ENCODE data around the gene RASD2.
"Not testable (repeated sequence)": the region's sequence is repeated elsewhere in the genome, so short reads cannot be mapped to it uniquely, and the experiment has no call there.

Gene RASD2

GRCh38 chr22:35507851-35508250 lies 32.8 kb upstream of the RASD2 start:
- H3K4me3 ChIP-seq (ENCODE audit: extremely low read depth, insufficient read depth, low read length, poor library complexity, severe bottlenecking); H3K9me3 ChIP-seq (ENCODE audit: control insufficient read depth, low read length); H3K4me1 ChIP-seq (ENCODE audit: control insufficient read depth, insufficient read depth, low read length, poor library complexity, severe bottlenecking); H3K36me3 ChIP-seq (ENCODE audit: control insufficient read depth, insufficient read depth, low read length); H3K27ac ChIP-seq (ENCODE audit: low read depth, low read length, severe bottlenecking): not testable (repeated sequence)
- WGBS, 2 experiments (ENCODE audit: insufficient coverage in 2 of 2) = 93 to 95% methylated on average over 7 of the region's 7 CpGs

DNA sequence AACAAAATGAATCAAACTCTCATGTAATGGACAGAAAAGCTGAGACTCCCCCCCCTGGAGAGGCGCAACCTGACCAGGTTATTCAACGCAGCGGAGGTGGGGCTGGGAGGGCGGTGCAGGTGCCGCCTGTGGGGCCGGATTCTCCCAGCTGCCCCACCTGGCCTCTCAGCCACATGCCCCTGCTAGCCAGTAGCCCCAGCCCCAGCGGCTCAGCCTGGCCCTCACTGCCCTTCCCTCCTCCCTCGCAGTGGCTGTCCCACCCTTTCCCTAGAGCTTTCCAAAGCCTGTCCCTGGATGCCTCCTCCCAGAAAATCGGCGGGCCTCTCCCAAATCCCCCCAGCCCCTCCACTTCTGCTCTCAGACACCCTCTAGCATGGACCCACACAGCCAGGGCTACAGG lies 31.2 kb upstream of the RASD2 start:
- H3K36me3 ChIP-seq (ENCODE audit: control insufficient read depth, insufficient read depth, low read length) = no peaks in the 10 kb centered on the region
- no peak overlapping the region for H3K27ac ChIP-seq (ENCODE audit: low read depth, low read length, severe bottlenecking)
- no peaks in the 10 kb centered on the region for H3K4me1 ChIP-seq (ENCODE audit: control insufficient read depth, insufficient read depth, low read length, poor library complexity, severe bottlenecking)
- WGBS, 2 experiments (ENCODE audit: insufficient coverage in 2 of 2) = 88 to 89% methylated on average over 6 to 9 of the region's 10 CpGs
- no peaks in the 10 kb centered on the region for H3K9me3 ChIP-seq (ENCODE audit: control insufficient read depth, low read length)
- no peak overlapping the region for H3K4me3 ChIP-seq (ENCODE audit: extremely low read depth, insufficient read depth, low read length, poor library complexity, severe bottlenecking)

DNA sequence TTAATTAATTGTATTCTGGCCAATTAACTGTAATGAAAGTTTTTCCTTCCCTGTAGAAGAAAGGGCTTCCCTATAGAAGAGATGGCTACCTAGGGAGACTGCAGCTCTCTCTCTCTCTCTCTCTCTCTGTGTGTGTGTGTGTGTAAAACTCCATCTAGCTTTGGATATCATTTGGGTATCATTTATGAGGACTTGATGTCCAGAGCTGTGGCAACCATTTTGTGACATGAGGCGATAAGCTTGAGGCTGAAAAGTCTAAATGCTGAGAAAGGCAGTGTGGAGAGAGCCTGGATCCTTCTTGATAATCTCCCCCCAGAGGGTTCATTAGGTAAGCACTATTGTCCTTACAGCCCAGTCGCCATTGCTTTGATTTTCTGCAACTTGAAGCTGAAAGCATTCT lies 30.7 kb upstream of the RASD2 start:
- H3K36me3 ChIP-seq (ENCODE audit: control insufficient read depth, insufficient read depth, low read length) = no peaks in the 10 kb centered on the region
- no peaks in the 10 kb centered on the region for H3K4me1 ChIP-seq (ENCODE audit: control insufficient read depth, insufficient read depth, low read length, poor library complexity, severe bottlenecking)
- H3K9me3 ChIP-seq (ENCODE audit: control insufficient read depth, low read length) = no peaks in the 10 kb centered on the region
- no peak overlapping the region for H3K27ac ChIP-seq (ENCODE audit: low read depth, low read length, severe bottlenecking)
- H3K4me3 ChIP-seq (ENCODE audit: extremely low read depth, insufficient read depth, low read length, poor library complexity, severe bottlenecking) = no peak overlapping the region
- 60% methylated on average over 2 of the region's 2 CpGs; no CpG with 5 or more reads in 1 of the 2 experiments for WGBS, 2 experiments (ENCODE audit: insufficient coverage in 2 of 2)

DNA sequence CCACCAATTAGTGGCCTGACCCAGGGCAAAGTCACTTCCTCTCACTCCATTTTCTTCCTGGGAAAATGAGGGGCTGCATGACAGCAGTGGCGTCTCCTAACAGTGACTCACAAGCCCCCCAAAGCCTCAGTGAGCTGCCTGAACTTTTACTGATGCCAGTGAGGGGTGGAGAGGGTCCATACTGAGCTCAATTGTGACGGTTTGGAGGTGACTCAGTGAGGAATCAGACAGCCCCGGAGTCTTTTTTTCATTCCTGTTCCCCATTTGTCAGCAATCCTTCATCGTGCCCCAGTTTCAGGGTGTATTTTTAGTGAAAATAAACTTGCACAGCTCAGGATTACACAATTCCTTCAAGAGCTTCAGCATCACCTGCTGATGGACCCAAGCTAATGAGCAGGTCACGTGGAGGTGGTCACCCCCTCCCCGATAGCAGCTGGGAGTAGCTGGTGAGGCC lies 30.1 kb upstream of the RASD2 start:
- Histone ChIP-seq H3K4me3 (ENCODE audit: extremely low read depth, insufficient read depth, low read length, poor library complexity, severe bottlenecking) (no peak overlapping the region), H3K27ac (ENCODE audit: low read depth, low read length, severe bottlenecking) (no peak overlapping the region), H3K9me3 (ENCODE audit: control insufficient read depth, low read length) (no peaks in the 10 kb centered on the region), H3K36me3 (ENCODE audit: control insufficient read depth, insufficient read depth, low read length) (no peaks in the 10 kb centered on the region), H3K4me1 (ENCODE audit: control insufficient read depth, insufficient read depth, low read length, poor library complexity, severe bottlenecking) (no peaks in the 10 kb centered on the region)
- WGBS, 2 experiments (ENCODE audit: insufficient coverage in 2 of 2) = 92 to 96% methylated on average over 2 to 4 of the region's 6 CpGs

- Histone ChIP-seq H3K27ac (ENCODE audit: low read depth, low read length, severe bottlenecking) (no peak overlapping the region), H3K36me3 (ENCODE audit: control insufficient read depth, insufficient read depth, low read length) (no peaks in the 10 kb centered on the region), H3K9me3 (ENCODE audit: control insufficient read depth, low read length) (no peaks in the 10 kb centered on the region), H3K4me1 (ENCODE audit: control insufficient read depth, insufficient read depth, low read length, poor library complexity, severe bottlenecking) (no peaks in the 10 kb centered on the region), H3K4me3 (ENCODE audit: extremely low read depth, insufficient read depth, low read length, poor library complexity, severe bottlenecking) (no peak overlapping the region)
- 88 to 93% methylated on average over 4 of the region's 4 CpGs for WGBS, 2 experiments (ENCODE audit: insufficient coverage in 2 of 2)
Measured at GRCh38 chr22:35510951-35511350, 29.7 kb upstream of the RASD2 start.

DNA sequence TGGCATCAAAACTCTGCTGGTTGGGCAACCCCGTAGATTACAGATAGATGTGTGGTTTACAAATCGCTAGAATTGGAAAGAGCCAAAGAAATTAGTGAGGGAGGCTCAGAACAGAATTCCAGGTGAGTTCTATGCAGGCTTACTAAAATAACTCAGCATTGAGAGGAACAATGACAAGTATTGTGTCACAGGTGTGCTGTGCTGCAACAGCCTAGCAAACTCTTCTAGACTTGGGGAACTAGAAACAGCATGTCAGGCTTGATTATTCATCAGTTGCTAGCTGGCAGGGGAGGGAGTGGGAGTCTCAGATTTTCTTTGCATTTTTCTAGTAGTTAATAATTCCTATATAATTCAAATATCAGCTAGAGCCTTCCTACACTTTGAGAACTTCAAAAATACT lies 26.3 kb upstream of the RASD2 start:
- WGBS, 2 experiments (ENCODE audit: insufficient coverage in 2 of 2) = 82 to 100% methylated on average over 2 of the region's 2 CpGs
- Histone ChIP-seq H3K4me3 (ENCODE audit: extremely low read depth, insufficient read depth, low read length, poor library complexity, severe bottlenecking) (no peak overlapping the region), H3K36me3 (ENCODE audit: control insufficient read depth, insufficient read depth, low read length) (no peaks in the 10 kb centered on the region), H3K9me3 (ENCODE audit: control insufficient read depth, low read length) (no peaks in the 10 kb centered on the region), H3K4me1 (ENCODE audit: control insufficient read depth, insufficient read depth, low read length, poor library complexity, severe bottlenecking) (no peaks in the 10 kb centered on the region), H3K27ac (ENCODE audit: low read depth, low read length, severe bottlenecking) (no peak overlapping the region)

- H3K4me1 ChIP-seq (ENCODE audit: control insufficient read depth, insufficient read depth, low read length, poor library complexity, severe bottlenecking); H3K27ac ChIP-seq (ENCODE audit: low read depth, low read length, severe bottlenecking); H3K4me3 ChIP-seq (ENCODE audit: extremely low read depth, insufficient read depth, low read length, poor library complexity, severe bottlenecking); H3K9me3 ChIP-seq (ENCODE audit: control insufficient read depth, low read length); H3K36me3 ChIP-seq (ENCODE audit: control insufficient read depth, insufficient read depth, low read length): not testable (repeated sequence)
- WGBS, 2 experiments (ENCODE audit: insufficient coverage in 2 of 2) = 95 to 98% methylated on average over 4 of the region's 4 CpGs
Measured at GRCh38 chr22:35515952-35516351, 24.7 kb upstream of the RASD2 start.

- Histone ChIP-seq H3K4me3 (ENCODE audit: extremely low read depth, insufficient read depth, low read length, poor library complexity, severe bottlenecking) (no peak overlapping the region), H3K36me3 (ENCODE audit: control insufficient read depth, insufficient read depth, low read length) (no peaks in the 10 kb centered on the region), H3K27ac (ENCODE audit: low read depth, low read length, severe bottlenecking) (no peak overlapping the region), H3K4me1 (ENCODE audit: control insufficient read depth, insufficient read depth, low read length, poor library complexity, severe bottlenecking) (no peaks in the 10 kb centered on the region), H3K9me3 (ENCODE audit: control insufficient read depth, low read length) (no peaks in the 10 kb centered on the region)
- 93 to 95% methylated on average over 8 to 9 of the region's 9 CpGs for WGBS, 2 experiments (ENCODE audit: insufficient coverage in 2 of 2)
Measured at GRCh38 chr22:35516723-35517122, 23.9 kb upstream of the RASD2 start.

GRCh38 chr22:35517207-35517606 lies 23.4 kb upstream of the RASD2 start:
- no peaks in the 10 kb centered on the region for H3K36me3 ChIP-seq (ENCODE audit: control insufficient read depth, insufficient read depth, low read length)
- no peak overlapping the region for H3K27ac ChIP-seq (ENCODE audit: low read depth, low read length, severe bottlenecking)
- H3K4me3 ChIP-seq (ENCODE audit: extremely low read depth, insufficient read depth, low read length, poor library complexity, severe bottlenecking) = no peak overlapping the region
- H3K4me1 ChIP-seq (ENCODE audit: control insufficient read depth, insufficient read depth, low read length, poor library complexity, severe bottlenecking) = no peaks in the 10 kb centered on the region
- 80 to 84% methylated on average over 5 to 6 of the region's 6 CpGs for WGBS, 2 experiments (ENCODE audit: insufficient coverage in 2 of 2)
- no peaks in the 10 kb centered on the region for H3K9me3 ChIP-seq (ENCODE audit: control insufficient read depth, low read length)

- H3K27ac ChIP-seq (ENCODE audit: low read depth, low read length, severe bottlenecking) = no peak overlapping the region
- 76 to 82% methylated on average over 5 to 7 of the region's 8 CpGs for WGBS, 2 experiments (ENCODE audit: insufficient coverage in 2 of 2)
- no peaks in the 10 kb centered on the region for H3K9me3 ChIP-seq (ENCODE audit: control insufficient read depth, low read length)
- H3K4me1 ChIP-seq (ENCODE audit: control insufficient read depth, insufficient read depth, low read length, poor library complexity, severe bottlenecking) = no peaks in the 10 kb centered on the region
- no peak overlapping the region for H3K4me3 ChIP-seq (ENCODE audit: extremely low read depth, insufficient read depth, low read length, poor library complexity, severe bottlenecking)
- no peaks in the 10 kb centered on the region for H3K36me3 ChIP-seq (ENCODE audit: control insufficient read depth, insufficient read depth, low read length)
Measured at GRCh38 chr22:35517769-35518530, 22.7 kb upstream of the RASD2 start.

DNA sequence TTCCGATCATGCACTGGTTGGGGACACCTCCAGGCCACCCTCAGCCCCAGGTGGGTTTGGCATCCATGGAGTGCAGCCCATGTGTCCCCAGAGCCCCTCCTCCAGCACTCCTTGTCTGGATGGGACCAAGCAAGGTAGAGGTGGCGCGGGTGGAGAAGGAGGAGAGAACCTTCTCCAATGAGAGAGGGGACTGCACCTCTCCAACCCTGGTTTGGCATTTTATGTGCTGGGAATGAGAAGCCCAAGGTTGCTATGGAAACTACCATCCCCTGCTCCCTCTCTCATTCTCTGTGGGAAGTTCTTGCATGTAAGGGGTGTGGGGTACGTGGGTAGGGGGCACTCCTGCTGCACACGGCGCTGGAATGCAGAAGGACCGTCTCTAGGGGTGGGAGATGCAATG lies 21.8 kb upstream of the RASD2 start:
- Histone ChIP-seq H3K4me1 (ENCODE audit: control insufficient read depth, insufficient read depth, low read length, poor library complexity, severe bottlenecking) (no peaks in the 10 kb centered on the region), H3K4me3 (ENCODE audit: extremely low read depth, insufficient read depth, low read length, poor library complexity, severe bottlenecking) (no peak overlapping the region), H3K9me3 (ENCODE audit: control insufficient read depth, low read length) (no peaks in the 10 kb centered on the region), H3K27ac (ENCODE audit: low read depth, low read length, severe bottlenecking) (no peak overlapping the region), H3K36me3 (ENCODE audit: control insufficient read depth, insufficient read depth, low read length) (no peaks in the 10 kb centered on the region)
- 94 to 95% methylated on average over 3 to 4 of the region's 7 CpGs for WGBS, 2 experiments (ENCODE audit: insufficient coverage in 2 of 2)

Measured in mesodermal cell (in vitro differentiated cells).